GM18951 (cell line): Measurements from ENCODE around the gene OR2AT4.
"Not testable (repeated sequence)": the region's sequence is repeated elsewhere in the genome, so short reads cannot be mapped to it uniquely, and the experiment has no call there.

Experiments used
- POLR2A ChIP-seq: IDR thresholded peaks from 4 replicates; pipeline ENCODE4 v1.6.1; 2011; ENCODE audit warnings: mild to moderate bottlenecking; ENCODE audit not compliant: insufficient read length, insufficient read depth; ENCODE audit errors: extremely low read depth
- in situ Hi-C: fragments of 300-500 bp; cut with MboI; formaldehyde crosslinking; loops from one replicate; pipeline ENCODE4 v1.12.0; 2022; ENCODE audit warnings: low sequenced_read_pairs, mixed read lengths, inconsistent platforms; ENCODE audit not compliant: unreplicated experiment

The OR2AT4 gene

DNA sequence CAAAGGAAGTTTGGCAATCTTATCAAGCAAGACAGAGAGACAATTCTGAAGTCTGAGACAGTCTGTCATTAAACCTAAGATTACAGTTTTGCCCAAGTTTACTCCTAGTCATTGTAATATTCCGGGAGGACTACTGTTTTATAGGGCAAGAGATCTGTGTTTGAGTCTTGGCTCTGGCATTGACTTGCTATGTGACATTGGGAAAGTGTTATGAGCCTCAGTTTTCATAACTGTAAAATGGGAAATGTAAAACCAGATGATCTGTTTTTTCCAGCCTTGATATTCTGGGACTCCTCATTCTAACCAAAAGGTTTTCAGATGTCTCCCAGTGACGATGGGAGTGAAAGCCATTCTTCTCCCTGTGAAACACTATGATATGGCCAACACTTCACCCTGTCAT lies 29.9 kb upstream of the OR2AT4 start:
- TF ChIP-seq POLR2A = no peak
- in situ Hi-C loops = no loop called here

DNA sequence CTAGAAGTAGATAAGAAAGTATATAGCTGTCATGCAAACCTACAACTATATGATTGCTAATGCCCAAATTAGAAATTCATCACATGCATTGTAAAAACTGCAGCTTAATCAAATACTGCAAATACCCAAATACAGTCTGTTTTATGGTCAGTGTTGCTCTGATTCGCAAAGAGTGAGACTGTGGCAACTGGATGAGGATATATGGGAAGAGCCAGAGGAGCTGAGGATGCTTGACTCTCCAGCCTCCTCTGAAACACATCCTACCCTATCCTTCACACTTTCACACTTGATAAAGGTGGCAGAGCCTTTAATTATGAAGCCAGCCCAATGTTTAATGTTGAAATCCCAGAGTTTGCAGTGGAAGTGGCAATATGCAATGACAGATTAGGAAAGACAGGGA lies 21.9 kb upstream of the OR2AT4 start:
- in situ Hi-C loops = no loop called here

DNA sequence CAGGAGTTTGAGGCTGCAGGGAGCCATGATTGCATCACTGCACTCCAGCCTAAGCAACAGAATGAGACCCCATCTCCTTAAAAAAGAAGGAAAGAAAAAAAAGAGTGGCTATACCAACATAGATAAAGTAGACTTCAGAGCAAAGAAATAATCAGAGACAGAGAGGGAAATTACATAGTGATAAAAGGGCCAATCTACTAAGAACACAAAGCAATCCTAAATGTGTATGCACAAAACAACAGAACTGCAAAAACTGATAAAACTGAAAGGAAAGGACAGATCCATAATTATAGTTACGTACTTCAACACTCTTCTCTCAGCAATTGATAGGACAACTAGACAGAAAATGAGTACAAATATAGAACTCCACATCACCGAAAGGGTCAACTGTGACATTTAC lies 17.8 kb upstream of the OR2AT4 start:
- no peak for TF ChIP-seq POLR2A
- in situ Hi-C loops = no loop called here

More for the DNA sequence above, 21.9 kb upstream of the OR2AT4 start:
- no peak for TF ChIP-seq POLR2A

- in situ Hi-C loops = no loop called here
- TF ChIP-seq POLR2A = no peak
These were observed 16.4 kb upstream of the OR2AT4 start for GRCh38 chr11:75113030-75113429.

- in situ Hi-C loops = no loop called here
- TF ChIP-seq POLR2A = no peak
These were observed 15.5 kb upstream of the OR2AT4 start for GRCh38 chr11:75112200-75112599.

DNA sequence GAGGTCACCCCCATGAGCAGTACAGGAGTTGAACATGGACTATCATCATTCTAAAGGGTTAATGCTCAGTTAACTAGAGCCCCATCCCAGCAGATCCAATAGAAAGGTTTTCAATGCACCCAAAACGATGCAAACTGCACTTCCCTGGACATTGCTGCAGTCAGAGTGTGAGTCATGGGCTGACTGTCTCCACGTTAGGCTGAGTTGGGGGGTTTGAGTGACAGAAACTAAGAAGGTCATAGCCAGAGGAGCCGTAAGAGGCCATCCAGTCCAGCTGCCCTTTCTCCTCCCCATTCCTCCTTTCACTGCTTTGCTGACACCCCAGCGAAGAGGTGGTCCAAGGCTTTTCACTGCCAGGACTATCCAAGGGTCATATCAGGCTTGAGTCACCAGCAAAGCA lies 10.5 kb upstream of the OR2AT4 start:
- no peak for TF ChIP-seq POLR2A
- in situ Hi-C loops = no loop called here

DNA sequence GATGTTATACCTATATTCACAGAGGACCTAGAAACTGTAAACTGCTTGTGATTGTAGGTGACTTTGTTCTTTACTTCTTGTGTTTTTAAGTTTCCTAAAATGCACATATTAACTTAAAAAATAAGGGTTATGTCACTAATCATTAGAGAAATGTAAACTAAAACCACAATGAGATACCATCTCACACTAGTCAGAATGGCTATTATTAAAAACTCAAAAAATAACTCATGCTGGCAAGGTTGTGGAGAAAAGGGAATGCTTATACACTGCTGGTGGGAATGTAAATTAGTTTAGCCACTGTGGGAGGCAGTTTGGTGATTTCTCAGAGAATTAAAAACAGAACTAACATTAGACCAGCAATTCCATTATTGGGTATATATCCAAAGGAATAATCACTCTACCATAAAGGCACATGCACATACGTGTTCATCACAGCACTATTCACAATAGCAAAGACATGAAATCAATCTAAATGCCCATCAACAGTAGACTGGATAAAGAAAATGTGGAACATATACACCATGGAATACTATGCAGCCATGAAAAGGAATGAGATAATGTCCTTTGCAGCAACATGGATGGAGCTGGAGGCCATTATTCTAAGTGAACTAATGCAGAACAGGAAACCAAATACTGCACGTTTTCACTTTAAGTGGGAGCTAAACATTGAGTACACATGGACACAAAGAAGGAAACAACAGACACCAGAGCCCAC lies 9.4 kb upstream of the OR2AT4 start:
- in situ Hi-C loops = not testable (repeated sequence)

DNA sequence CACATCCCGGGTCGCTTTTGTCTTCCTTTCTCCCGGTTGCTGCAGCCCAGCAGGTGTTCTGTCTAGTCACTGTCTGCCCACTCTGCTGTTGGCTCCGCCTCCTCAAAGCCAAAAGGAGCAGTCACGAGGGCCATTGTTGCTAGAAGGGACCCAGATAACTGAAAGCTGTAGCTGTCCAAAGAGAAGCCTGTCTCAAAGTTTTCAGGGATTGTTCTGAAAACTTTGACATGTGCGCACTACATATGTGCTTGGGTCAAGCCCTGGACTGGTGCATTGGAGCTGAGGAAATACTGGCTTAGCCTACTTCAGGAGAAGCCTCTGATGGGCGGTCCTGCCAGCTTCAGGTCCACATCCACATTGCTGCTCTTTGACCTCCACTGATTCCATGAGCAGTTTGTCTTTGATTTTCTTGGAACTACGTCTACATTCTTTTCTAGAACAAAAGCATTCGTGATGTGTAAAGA lies 8.8 kb upstream of the OR2AT4 start:
- no peak for TF ChIP-seq POLR2A
- in situ Hi-C loops = no loop called here

DNA sequence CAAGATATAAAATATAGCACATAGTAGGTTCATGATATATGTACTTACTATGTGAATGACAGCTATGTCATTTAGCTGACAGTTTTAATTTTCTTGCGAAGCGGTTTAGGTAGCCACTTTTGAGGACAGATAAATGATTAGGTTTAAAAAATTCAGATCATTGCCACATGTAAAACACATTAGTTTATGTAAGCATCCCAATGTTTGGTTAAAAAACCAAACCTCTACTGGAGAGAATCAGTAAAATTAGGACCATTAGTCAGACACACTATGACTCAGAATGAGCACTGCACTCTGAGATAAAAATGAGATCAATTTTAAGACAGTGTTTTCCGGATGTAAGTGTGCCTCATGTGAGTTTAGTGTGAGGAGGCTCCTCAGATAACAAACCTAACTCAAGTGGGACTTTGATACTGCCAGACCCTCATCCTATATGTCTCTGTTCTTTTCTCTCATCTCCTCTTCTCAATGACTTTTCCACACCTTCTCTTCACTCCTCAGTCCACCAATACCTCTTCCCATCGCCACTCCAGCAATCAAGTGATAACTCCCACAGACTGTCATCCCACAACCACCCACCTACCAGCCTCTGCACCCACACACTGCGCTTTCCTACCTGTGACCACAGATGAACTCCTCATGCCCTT lies 6.8 kb upstream of the OR2AT4 start:
- in situ Hi-C loops = no loop called here
- TF ChIP-seq POLR2A = no peak

- TF ChIP-seq POLR2A = no peak
- in situ Hi-C loops = no loop called here
These were observed 4.9 kb upstream of the OR2AT4 start for GRCh38 chr11:75101424-75102128.

DNA sequence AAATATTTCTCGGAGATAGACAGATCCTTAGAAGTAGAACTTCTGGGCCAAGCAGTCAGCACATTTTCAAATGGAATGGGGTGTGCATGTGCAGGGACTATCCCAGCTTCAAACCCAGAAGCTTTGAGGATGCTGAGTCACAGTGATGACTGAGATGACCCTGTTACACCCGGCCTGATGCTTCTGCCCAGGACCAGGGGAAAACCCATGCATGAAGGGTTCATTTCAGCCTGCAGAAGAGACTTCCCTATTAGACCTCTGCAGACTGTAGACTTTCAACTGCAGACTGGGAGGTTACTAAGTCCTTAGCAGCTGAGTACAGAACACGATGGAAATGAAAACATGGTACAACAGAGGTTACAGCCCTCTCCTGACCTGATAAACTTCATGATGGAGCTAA lies 3.6 kb upstream of the OR2AT4 start:
- in situ Hi-C loops = no loop called here
- TF ChIP-seq POLR2A = no peak

DNA sequence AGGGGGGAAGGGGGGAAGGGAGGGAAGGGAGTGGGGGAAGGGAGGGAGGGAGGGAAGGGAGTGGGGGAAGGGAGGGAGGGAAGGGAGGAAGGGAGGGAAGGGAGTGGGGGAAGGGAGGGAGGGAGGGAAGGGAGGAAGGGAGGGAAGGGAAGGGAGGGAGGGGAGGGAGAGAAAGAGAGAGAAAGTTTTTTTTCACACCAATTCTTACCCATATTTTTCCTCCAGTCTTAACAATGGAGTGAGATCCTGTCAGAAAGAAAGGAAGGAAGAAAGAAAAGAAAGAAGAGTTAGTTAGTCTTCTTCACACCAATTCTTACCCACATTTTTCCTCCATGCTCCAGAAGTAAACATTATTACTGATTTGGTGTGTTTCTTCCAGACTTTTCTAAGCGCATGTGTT lies 3.0 kb upstream of the OR2AT4 start:
- TF ChIP-seq POLR2A = no peak
- in situ Hi-C loops = no loop called here

- in situ Hi-C loops = not testable (repeated sequence)
These were observed 2.3 kb upstream of the OR2AT4 start for GRCh38 chr11:75098835-75099439.

DNA sequence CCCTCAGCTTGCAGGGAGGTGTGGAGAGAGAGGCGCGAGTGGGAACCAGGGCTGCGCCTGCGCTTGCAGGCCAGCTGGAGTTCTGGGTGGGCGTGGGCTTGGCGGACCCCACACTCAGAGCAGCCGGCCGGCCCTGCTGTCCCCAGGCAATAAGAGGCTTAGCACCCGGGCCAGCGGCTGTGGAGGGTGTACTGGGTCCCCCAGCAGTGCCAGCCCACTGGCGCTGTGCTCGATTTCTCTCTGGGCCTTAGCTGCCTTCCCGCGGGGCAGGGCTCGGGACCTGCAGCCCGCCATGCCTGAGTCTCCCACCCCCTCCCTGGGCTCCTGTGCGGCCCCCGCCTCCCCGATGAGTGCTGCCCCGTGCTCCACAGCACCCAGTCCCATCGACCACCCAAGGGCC lies 1.5 kb upstream of the OR2AT4 start:
- in situ Hi-C loops = not testable (repeated sequence)
